ENCODE data around the gene DESI2.
"Not testable (repeated sequence)": the region's sequence is repeated elsewhere in the genome, so short reads cannot be mapped to it uniquely, and the experiment has no call there.

Gene DESI2

GRCh38 chr1:244709476-244710368 is 56.8 kb downstream of the DESI2 start:
- no peak for DNase-seq

DNA sequence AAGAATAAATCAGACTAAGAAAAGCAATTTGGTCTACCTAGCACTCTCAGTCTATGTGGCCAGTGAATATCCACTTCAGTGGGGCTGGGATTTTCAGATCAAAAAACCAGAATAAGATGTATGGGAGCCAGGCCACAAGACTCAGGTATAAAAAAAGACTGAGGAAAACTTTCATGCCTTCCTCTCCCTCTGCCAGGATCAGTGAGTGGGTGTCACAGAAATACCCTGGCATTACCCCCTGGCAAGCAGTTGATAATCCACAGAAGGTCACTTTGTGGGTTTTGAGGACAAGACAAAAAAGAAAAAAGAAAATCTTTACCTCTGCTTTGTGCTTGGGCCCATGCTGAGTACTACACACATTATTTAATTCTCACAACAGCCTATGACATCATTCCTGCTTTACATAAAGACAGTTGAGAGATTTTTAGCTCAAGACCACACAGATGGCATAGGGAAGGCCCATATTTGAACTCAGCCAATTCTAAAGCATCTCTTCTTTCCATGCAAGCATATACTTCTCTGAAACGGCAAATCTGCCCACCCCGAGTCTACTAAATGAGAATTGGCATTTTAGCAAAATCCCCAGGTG is 57.6 kb downstream of the DESI2 start:
- DNase-seq, result no peak

- DNase-seq, result no peak
These were observed 59.7 kb downstream of the DESI2 start for GRCh38 chr1:244712669-244713068.

DNA sequence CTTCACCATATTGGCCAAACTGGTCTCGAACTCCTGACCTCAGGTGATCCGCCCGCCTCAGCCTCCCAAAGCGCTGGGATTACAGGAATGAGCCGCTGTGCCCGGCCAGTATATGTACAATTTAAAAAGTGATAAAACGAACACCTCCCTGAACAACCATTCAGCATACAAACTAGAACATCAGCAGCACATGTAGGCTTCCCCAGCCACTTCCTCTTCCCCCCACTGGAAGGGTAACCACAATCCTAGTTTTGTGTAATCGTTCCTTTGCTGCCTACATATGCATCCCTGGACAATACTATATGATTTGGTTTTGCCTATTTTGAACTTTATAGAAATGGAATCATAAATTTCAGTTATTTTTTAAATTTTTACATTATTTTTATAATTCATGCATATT is 60.4 kb downstream of the DESI2 start:
- DNase-seq, result no peak

- no peak for DNase-seq
These were observed 75.0 kb downstream of the DESI2 start for GRCh38 chr1:244727871-244728474.

- peak; percentile 51 for DNase-seq
These were observed 77.4 kb downstream of the DESI2 start for GRCh38 chr1:244730153-244730933.

DNA sequence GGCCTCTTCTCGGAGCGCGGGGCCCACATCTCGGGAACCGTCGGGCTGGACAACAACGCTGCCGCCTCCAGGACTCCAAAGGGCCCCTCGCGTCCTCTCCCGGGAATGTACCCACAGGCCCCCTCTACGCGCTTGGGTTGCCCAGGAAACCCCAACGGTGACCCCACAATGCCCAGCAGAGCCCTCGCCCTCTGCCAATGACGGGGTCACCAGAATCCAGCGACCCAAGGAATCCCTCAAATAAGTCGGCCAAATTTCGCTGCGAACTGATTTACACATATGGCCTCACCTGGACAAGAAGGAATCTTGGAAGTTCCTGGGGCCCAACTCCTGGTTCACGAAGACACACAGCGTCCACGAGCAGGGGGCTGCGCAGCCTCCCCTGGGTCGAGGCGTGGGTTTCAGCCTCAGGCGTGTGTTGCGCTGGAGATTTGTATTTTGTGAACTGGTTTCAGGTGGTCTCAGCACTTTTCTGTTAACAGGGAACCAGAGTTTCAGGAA is 78.1 kb downstream of the DESI2 start:
- DNase-seq, result no peak

- DNase-seq, result no peak
These were observed 78.7 kb downstream of the DESI2 start for GRCh38 chr1:244731651-244732050.

- DNase-seq, result no peak
These were observed 80.0 kb downstream of the DESI2 start for GRCh38 chr1:244732851-244733450.

DNA sequence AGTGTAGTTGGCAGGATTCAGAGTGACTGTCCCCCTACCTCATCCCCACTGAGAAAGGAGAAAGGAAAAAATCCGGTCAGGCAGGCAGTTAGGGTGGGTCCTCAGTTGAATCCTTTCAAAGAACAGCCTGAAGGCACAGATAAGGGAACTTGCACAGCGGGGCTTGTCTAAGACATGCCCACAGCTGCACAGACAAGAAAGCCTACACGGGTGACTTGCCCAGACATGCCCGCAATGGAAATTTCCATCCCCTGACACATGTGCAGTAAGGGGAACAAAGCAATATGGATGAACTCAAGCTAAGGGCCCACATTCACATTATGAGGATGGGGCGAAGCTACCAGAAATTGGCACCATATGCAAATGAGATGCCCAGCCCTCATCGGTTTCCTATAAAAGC is 82.5 kb downstream of the DESI2 start:
- no peak for DNase-seq

- DNase-seq, result no peak
These were observed 83.1 kb downstream of the DESI2 start for GRCh38 chr1:244735876-244736561.

DNA sequence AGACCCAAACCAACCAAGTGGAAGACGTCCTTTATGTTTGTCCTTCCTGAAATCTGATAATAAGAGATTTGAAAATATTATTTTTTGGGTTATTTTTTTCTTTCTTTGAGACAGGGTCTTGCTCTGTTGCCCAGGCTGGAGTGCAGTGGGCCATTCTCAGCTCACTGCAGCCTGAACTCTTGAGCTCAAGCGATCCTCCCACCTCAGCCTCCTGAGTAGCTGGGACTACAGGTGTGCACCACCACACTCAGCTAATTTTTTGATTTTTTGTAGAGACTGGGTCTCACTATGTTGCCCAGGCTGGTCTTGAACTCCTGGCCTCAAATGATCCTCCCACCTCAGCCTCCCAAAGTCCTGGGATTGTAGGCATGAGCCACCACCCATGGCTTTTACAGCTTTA is 86.2 kb downstream of the DESI2 start:
- DNase-seq, result not testable (repeated sequence)

DNA sequence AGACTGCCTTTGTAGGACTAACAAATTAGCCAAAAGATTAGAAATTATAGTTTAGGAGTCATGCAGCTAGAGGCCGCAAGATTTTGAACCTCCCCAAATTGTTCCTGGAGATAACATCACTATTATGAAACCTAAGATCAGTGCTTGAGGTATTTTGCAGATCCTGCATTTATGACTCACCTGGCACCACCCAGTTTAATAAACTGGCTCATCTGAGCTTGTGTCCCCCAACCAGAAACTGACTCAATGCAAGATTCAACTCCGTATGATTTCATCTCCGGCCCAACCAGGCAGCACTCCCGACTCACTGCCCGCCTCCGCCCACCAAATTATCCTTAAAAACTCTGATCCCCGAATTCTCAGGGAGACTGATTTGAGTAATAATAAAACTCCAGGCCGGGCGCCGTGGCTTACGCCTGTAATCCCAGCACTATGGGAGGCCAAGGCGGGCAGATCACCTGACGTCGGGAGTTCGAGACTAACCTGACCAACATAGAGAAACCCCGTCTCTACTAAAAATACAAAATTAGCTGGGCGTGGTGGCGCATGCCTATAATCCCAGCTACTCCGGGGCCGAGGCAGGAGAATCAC is 87.2 kb downstream of the DESI2 start:
- DNase-seq, result not testable (repeated sequence)

GRCh38 chr1:244741692-244742091 is 88.8 kb downstream of the DESI2 start:
- no peak for DNase-seq

DNA sequence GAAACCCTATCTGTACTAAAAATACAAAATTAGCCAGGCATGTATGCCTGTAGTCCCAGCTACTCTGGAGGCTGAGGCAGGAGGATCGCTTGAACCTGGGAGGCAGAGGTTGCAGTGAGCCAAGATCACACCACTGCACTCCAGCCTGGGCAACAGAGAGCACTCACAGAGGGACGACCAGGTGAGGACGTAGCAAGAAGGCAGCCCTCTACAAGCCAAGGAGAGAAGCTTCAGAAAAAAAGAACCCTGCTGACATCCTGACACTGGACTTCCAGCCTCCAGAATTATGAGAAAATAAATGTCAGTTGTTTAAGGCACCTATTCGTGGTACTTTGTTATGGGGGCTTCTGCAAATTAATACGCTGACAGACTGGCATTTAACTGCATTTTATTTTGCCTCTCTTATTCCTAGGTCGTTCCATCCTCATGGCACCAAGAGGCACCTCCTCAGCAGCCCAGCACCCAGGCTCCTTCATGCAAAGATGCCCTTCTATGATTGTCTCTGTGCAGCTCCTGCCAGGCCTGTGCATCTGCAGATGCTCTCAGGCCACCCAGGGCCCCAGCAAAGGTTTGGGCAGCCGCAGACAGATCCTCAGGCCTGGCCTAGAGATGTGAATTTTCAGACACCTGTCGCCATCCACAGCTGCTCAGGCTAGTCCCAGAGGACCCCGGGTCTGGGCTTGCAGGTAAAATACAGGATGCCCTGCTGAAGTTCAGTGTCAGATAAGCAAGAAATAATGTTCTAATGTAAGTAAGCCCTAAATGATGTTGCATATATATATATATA is 96.5 kb downstream of the DESI2 start:
- no peak for DNase-seq

GRCh38 chr1:244751271-244751895 is 98.5 kb downstream of the DESI2 start:
- DNase-seq, result no peak

GRCh38 chr1:244755673-244756072 is 102.7 kb downstream of the DESI2 start:
- no peak for DNase-seq

DNA sequence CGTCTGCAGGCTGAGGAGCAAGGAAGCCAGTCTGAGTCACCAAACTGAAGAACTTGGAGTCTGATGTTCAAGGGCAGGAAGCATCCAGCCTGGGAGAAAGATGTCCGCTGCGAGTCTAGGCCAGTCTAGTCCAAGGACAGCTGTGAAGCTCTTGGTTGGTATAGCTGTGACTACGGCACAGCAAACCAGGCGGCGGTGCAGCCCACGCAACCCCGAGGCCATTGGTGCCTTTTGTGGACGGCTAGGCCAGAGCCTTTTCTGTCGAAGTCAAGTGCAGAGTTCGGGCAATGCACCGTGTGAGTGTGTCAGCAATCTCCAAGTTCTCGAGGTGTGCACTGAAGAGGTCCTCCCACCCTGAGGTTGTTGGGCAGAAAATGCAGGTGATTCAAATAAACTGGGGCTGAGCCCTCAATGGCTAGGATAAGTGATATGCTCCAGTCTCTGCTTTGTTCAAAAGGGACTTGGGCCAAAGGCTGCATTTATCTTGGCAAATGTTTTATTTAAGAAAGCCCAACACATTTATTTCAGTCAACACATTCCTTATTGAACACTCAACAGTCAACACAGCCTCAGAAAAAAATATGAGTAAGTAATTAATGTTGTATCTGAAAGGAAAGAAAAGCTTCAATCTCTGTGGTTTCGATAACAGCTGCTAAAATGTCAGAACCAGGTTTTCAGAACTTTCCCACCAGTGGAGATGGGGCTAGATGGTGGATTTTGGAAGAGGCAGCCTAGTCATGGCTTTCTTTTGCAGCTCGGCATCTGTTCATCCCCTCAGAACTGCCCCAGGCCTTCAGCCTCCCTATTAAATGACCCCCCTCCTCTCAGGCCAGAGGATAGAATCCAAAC is 104.4 kb downstream of the DESI2 start:
- DNase-seq, result no peak

Data from NCI-H1092 (cell line).